VCaP (cell line): ENCODE results near the gene FKBP8.

ENCODE experiments used
- H3K27ac ChIP-seq: fragments of 450-650 bp; 2 replicates; pipeline ENCODE4 v1.5.1; 2017
- CTCF ChIP-seq: fragments of 450-650 bp; conservative IDR thresholded peaks from 2 replicates; pipeline ENCODE4 v1.5.1; 2017; ENCODE audit warnings: mild to moderate bottlenecking, moderate library complexity

FKBP8 gene

DNA sequence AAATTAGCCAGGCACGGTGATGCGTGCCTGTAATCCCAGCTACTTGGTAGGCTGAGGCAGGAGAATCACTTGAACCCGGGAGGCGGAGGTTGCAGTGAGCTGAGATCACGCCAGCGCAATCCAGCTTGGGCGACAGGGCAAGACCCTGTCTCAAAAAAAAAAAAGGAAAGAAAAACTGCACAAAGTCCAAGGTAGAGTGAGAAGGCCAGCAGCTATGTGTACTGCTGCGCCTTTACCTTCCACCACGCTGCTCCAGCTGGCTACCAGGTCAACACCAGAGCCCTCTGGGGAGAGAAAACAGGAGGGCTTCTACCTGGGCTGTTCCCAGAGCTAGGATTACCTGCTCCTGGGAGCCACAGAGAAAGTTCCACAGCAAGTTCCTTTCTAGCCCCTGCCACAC is 24.7 kb downstream of the FKBP8 start:
- H3K27ac ChIP-seq: peak overlapping the region; percentile 93
- TF ChIP-seq CTCF: no peak

- no peak for TF ChIP-seq CTCF
- 0 out of 2 replicates have a peak overlapping the region, but pooled peaks have one; percentile 93 for H3K27ac ChIP-seq
These were observed 25.8 kb downstream of the FKBP8 start for GRCh38 chr19:18517606-18518005.

DNA sequence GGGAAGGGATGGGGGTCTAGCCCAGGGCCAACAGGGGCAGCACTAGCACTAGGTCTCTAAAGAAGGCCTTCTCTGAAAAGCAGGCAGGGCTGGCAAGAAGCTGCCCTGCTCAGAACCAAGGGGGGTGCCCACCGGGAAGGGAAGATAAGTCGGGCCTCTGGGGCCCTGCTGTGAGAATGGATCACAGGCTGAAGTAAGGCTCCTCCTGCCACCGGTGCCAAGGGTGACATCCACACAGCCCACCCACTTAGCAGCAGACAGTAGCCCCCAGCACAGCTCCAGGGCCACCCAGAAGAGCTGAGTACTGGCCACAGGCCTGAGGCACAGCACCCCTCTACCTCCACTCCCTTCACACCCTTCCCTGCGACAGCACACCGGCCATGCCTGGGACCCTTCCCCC is 27.4 kb downstream of the FKBP8 start:
- H3K27ac ChIP-seq: no peak overlapping the region; the same call in 1 of the 2 replicates
- TF ChIP-seq CTCF: no peak

- TF ChIP-seq CTCF: no peak
- H3K27ac ChIP-seq: peak overlapping the region; percentile 9; the same call in 1 of the 2 replicates
These were observed 28.3 kb downstream of the FKBP8 start for GRCh38 chr19:18514800-18515682.

DNA sequence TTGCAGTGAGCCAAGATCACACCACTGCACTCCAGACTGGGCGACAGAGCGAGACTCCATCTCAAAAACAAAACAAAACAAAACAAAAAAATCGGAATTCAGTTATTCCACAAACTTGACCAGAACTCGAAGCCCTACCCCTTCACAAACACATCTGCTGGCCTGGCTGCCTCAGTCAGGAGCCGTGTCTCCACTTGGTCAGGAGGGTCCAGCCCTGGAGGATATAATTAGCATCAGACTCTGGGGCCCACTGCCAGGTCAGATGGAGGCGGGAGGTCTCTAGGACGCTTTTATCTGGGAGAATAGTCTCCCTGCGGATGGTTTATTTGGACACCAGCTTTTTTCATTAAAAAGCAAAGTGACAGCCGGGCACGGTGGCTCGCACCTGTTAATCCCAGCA is 29.5 kb downstream of the FKBP8 start:
- no peak overlapping the region for H3K27ac ChIP-seq
- no peak for TF ChIP-seq CTCF

- no peak for TF ChIP-seq CTCF
- H3K27ac ChIP-seq: peak overlapping the region; percentile 94; the same call in 1 of the 2 replicates
These were observed 33.2 kb downstream of the FKBP8 start for GRCh38 chr19:18510216-18510615.

DNA sequence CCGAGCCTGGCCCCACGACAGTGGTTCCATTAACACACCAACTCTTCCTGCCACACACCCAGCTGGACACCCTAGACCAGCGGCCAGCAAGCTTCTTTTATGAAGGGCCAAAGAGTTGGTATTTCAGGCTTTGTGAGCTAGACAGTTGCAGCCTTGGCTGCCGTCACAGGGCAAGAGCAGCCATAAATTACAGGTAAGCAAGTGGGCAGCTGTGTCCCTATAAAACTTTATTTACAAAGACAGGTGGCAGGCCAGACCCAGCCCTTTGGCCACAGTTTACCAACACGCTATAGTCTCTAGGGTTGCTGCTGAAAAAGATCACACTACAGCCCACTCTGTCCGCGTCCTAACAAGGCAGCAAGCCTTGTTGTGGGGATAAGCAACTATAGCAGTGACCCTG is 34.8 kb downstream of the FKBP8 start:
- no peak for TF ChIP-seq CTCF
- peak overlapping the region; percentile 94 for H3K27ac ChIP-seq
